ENCODE results near the gene ASB18. TPM values are rescaled to one million over a fixed set of nuclear protein-coding genes. Genes with fewer than 3 reads are reported as not detected.

Gene ASB18
- total and polyA plus RNA-seq, 2 of the 13 experiments (the other 11 are each of a cell fraction or from before 2014, with no cell fraction given), result not detected

GRCh38 chr2:236305964-236306605 lies 41.9 kb upstream of the ASB18 start:
- 6% methylated on average over 6 of the region's 6 CpGs for WGBS (ENCODE audit: low lambda C conversion rate)
- Histone ChIP-seq H3K4me1 (ENCODE audit: insufficient read depth, low read length) (no peaks in the 10 kb centered on the region), H3K27me3 (ENCODE audit: control insufficient read depth in 1 of 2, insufficient read depth in 2 of 2, low read length in 2 of 2) (peaks cover 1 to 40% of the 10 kb centered on the region in 2 experiments; a peak in 4 of 5 replicates), H3K36me3 (replicated peaks in 1 of 2; ENCODE audit: control insufficient read depth in 1 of 2, insufficient read depth in 2 of 2, low read length in 2 of 2) (no peaks in the 10 kb centered on the region), H3K27ac (ENCODE audit: extremely low read length, insufficient read depth, low read length) (no peak overlapping the region), H3K79me2 (ENCODE audit: insufficient read depth, low read length) (no peaks in the 10 kb centered on the region), H3K9me3 (ENCODE audit: low read length) (no peaks in the 10 kb centered on the region), H4K20me1 (ENCODE audit: insufficient read depth, low read length) (no peaks in the 10 kb centered on the region), H3K4me3 (replicated peaks in 1 of 3; ENCODE audit: insufficient read depth in 1 of 3, low read depth in 2 of 3, low read length in 3 of 3) (no peak overlapping the region), H2AFZ (ENCODE audit: low read length) (no peak overlapping the region), H3K4me2 (ENCODE audit: low read depth, low read length) (no peak overlapping the region), H3K9ac (ENCODE audit: insufficient read depth, low read depth, low read length) (no peak overlapping the region)
- ATAC-seq (no peak), DNase-seq (ENCODE audit: low spot score) (no peak), FAIRE-seq (no peak)
- ChIA-PET POLR2A (no interaction called here), CTCF (ENCODE audit: low intra/inter-chr PET ratio, low total read pairs) (no interaction called here)
- no TSS peak for BruUV-seq (replicated peaks)
- in situ Hi-C loops (cut with HindIII; ENCODE audit: extremely low pct_ligation_motif_present, low pct_unique_long_range_greater_than_20kb), result no loop called here
- TF ChIP-seq ZBTB25 (CRISPR knock-in tag; IDR thresholded peaks at IDR 0.05) (no peak), SMC3 (IDR thresholded peaks at IDR 0.05; ENCODE audit: low read length) (no peak), ZNF740 (CRISPR knock-in tag; IDR thresholded peaks at IDR 0.05) (no peak), EED (CRISPR knock-in tag; IDR thresholded peaks at IDR 0.05) (no peak), ZZZ3 (CRISPR knock-in tag; IDR thresholded peaks at IDR 0.05; ENCODE audit: borderline replicate concordance) (no peak), E2F1 (CRISPR knock-in tag; IDR thresholded peaks at IDR 0.05) (no peak), FOXK1 (CRISPR knock-in tag; IDR thresholded peaks at IDR 0.05; ENCODE audit: borderline replicate concordance, low read depth) (no peak), ZEB1 (IDR thresholded peaks at IDR 0.05; ENCODE audit: insufficient replicate concordance, low read depth) (no peak), TERF1 (CRISPR knock-in tag; IDR thresholded peaks at IDR 0.05) (no peak), KLF12 (CRISPR knock-in tag; IDR thresholded peaks at IDR 0.05; ENCODE audit: borderline replicate concordance) (no peak), DMTF1 (CRISPR knock-in tag; IDR thresholded peaks at IDR 0.05) (no peak), ZNF530 (CRISPR knock-in tag; IDR thresholded peaks at IDR 0.05; ENCODE audit: low read depth) (no peak), NR2F6 (IDR thresholded peaks at IDR 0.05) (no peak), NR2F6 (CRISPR knock-in tag; IDR thresholded peaks at IDR 0.05) (no peak), JDP2 (CRISPR knock-in tag; IDR thresholded peaks at IDR 0.05; ENCODE audit: borderline replicate concordance) (no peak), ZNF207 (IDR thresholded peaks at IDR 0.05; ENCODE audit: borderline replicate concordance) (no peak)
- intact Hi-C loops (cut with micrococcal nuclease; ENCODE audit: unreplicated experiment), result no loop called here
